GM10248 (cell line): ENCODE measurements around the gene PFN4.

ENCODE experiments used
- CTCF ChIA-PET: fragments of 300-600 bp; sonication (Branson Sonifier 250); formaldehyde crosslinking; extraction: SDS; loops from one replicate; lab custom pipeline; 2021; ENCODE audit warnings: antibody characterized with exemption; lab: Yijun Ruan, JAX
- POLR2A ChIA-PET: fragments of 350-650 bp; sonication (Branson Sonifier 250); formaldehyde crosslinking; extraction: SDS; loops from one replicate; lab custom pipeline; 2020; ENCODE audit warnings: antibody characterized with exemption; lab: Yijun Ruan, JAX
- DNase-seq: peaks from one replicate; pipeline ENCODE4 v3.0.0; 2012; ENCODE audit errors: extremely low spot score
- CTCF ChIP-seq: IDR thresholded peaks from 2 replicates; pipeline ENCODE4 v1.5.1; 2012; ENCODE audit warnings: mild to moderate bottlenecking, low read depth; ENCODE audit errors: extremely low read depth, missing control alignments, control extremely low read depth

Gene PFN4

GRCh38 chr2:24076849-24077534, 46.1 kb downstream of the PFN4 start:
- no peak for TF ChIP-seq CTCF
- peak; percentile 24 for DNase-seq
- ChIA-PET POLR2A (interaction anchor here (0.6 to 2.1 kb wide), 4 partner anchors 30 to 150 kb away, joined by 3 to 12 read pairs (median 6); partner anchors contain the start of genes ATAD2B, UBXN2A and WDCP), CTCF (interaction anchor here (1.4 to 2.0 kb wide), 5 partner anchors 7 to 252 kb away, joined by 10 to 18 read pairs (median 13); partner anchors contain the start of genes ATAD2B and TP53I3)

GRCh38 chr2:24075915-24076848, 47.0 kb downstream of the PFN4 start, which contains the start of gene SF3B6:
SF3B6 (minus strand) TSS chr2:24076326; CDS start chr2:24076229, 97 bp downstream.
- POLR2A ChIA-PET = interaction anchor here (0.6 to 2.1 kb wide), 6 partner anchors 11 to 150 kb away, joined by 3 to 12 read pairs (median 4); partner anchors contain the start of genes ATAD2B, UBXN2A and WDCP
- DNase-seq = peak; percentile 95
- CTCF ChIA-PET = interaction anchor here (1.0 to 2.0 kb wide), 6 partner anchors 8 to 251 kb away, joined by 4 to 18 read pairs (median 12); partner anchors contain the start of genes ATAD2B and TP53I3
- TF ChIP-seq CTCF = no peak

- ChIA-PET POLR2A (no interaction called here), CTCF (interaction anchor here (1.9 to 2.0 kb wide), 3 partner anchors 9 to 14 kb away, joined by 11 to 18 read pairs (median 13); partner anchors contain the start of gene TP53I3)
- no peak for TF ChIP-seq CTCF
- no peak for DNase-seq
These were observed 47.9 kb downstream of the PFN4 start for GRCh38 chr2:24075259-24075658.

GRCh38 chr2:24073816-24074215, 49.3 kb downstream of the PFN4 start:
- no peak for DNase-seq
- ChIA-PET CTCF (interaction anchor here (1.0 to 11.3 kb wide), 6 partner anchors 9 to 249 kb away, joined by 3 to 91 read pairs (median 6); partner anchors contain the start of genes ATAD2B and TP53I3), POLR2A (no interaction called here)
- TF ChIP-seq CTCF = no peak

- CTCF ChIA-PET = interaction anchor here (1.0 to 11.3 kb wide), 6 partner anchors 11 to 248 kb away, joined by 3 to 91 read pairs (median 6); partner anchors contain the start of genes ATAD2B and TP53I3
- DNase-seq = no peak
- POLR2A ChIA-PET = interaction anchor here (1.0 kb wide), 1 partner anchor 12 kb away, joined by 3 read pairs; no protein-coding TSS in a partner anchor
- no peak for TF ChIP-seq CTCF
These were observed 50.9 kb downstream of the PFN4 start for GRCh38 chr2:24072259-24072658.

- no peak for DNase-seq
- CTCF ChIA-PET = interaction anchor here (0.8 to 11.3 kb wide), 4 partner anchors 11 to 18 kb away, joined by 3 to 91 read pairs (median 8); partner anchors contain the start of genes FKBP1B, SF3B6 and TP53I3
- no peak for TF ChIP-seq CTCF
- POLR2A ChIA-PET = interaction anchor here (0.6 to 1.0 kb wide), 2 partner anchors 11 to 122 kb away, joined by 3 read pairs; partner anchors contain the start of gene SF3B6
These were observed 57.8 kb downstream of the PFN4 start for GRCh38 chr2:24065341-24065740.
